ENCODE results near the gene BPGM. TPM values are rescaled to one million over a fixed set of nuclear protein-coding genes. Genes with fewer than 3 reads are reported as not detected.

Gene BPGM
- total and polyA plus RNA-seq, 9 of the 15 experiments (the other 6 are each of a cell fraction or from before 2014, with no cell fraction given): 14.1 to 46.1 (median 21.2) TPM

DNA sequence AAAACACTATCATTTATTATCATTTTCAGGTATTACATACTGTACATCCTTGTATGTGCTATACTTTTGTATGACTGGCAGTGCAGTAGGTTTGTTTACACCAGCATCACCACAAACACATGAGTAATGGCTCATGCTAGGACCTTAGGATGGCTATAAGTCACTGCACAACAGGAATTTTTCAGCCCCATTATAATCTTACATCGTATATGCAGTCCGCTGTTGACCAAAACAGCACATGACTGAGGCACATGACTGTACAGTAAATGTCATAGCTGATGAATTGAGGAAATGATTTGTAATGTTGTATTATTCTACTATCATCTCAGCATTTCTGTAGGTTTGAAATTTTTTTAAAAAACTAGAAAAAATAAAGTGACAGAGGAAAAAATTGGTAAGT is 38.6 kb downstream of the BPGM start:
- intact Hi-C loops (cut with micrococcal nuclease): loop anchor here (5.0 kb wide), 2 partner anchors 67 to 487 kb away; partner anchors contain the start of gene CYREN
- Histone ChIP-seq H2AFZ (ENCODE audit: low read depth, low read length) (no peak overlapping the region), H4K20me1 (replicated peaks; ENCODE audit: control insufficient read depth, insufficient read depth, low read length) (no peaks in the 10 kb centered on the region), H3K9ac (ENCODE audit: insufficient read depth in 1 of 2, low read depth in 2 of 2, low read length in 2 of 2) (no peak overlapping the region), H3K36me3 (ENCODE audit: control insufficient read depth, insufficient read depth, low read length) (no peaks in the 10 kb centered on the region; the same call in 2 of the 3 replicates), H3K27ac (ENCODE audit: extremely low read depth, low read depth, low read length) (no peak overlapping the region), H3K4me2 (ENCODE audit: insufficient read depth, low read length) (no peak overlapping the region), H3K27me3 (ENCODE audit: control insufficient read depth in 2 of 2, insufficient read depth in 2 of 2, low read length in 2 of 2) (peaks cover 16 to 21% of the 10 kb centered on the region in 2 experiments), H3K9me1 (ENCODE audit: control insufficient read depth, insufficient read depth, low read length) (no peaks in the 10 kb centered on the region), H3K9me3 (replicated peaks; ENCODE audit: control insufficient read depth, insufficient read depth, low read depth, low read length) (no peaks in the 10 kb centered on the region), H3K4me3 (no peak overlapping the region), H3K4me1 (replicated peaks in 1 of 2; ENCODE audit: control insufficient read depth in 2 of 2, insufficient read depth in 2 of 2, low read length in 2 of 2) (no peaks in the 10 kb centered on the region), H3K79me2 (ENCODE audit: control insufficient read depth, insufficient read depth, low read length) (no peaks in the 10 kb centered on the region)
- no peak for FAIRE-seq
- DNase-seq (ENCODE audit: extremely low read depth in 1 of 4, low spot score in 3 of 4): no peak
- 11% methylated on average over 2 of the region's 2 CpGs for whole genome bisulfite sequencing (ENCODE audit: insufficient coverage, low coverage, missing lambda C conversion rate)
- in situ Hi-C loops (cut with MboI): no loop called here
- no TSS peak for BruUV-seq (replicated peaks)
- CTCF ChIA-PET (ENCODE audit: low intra/inter-chr PET ratio): no interaction called here
- POLR2A ChIA-PET: interaction anchor here (1.5 to 2.6 kb wide), 2 partner anchors 8 to 11 kb away, joined by 4 to 8 read pairs; no protein-coding TSS in a partner anchor
- TF ChIP-seq RAD51 (IDR thresholded peaks at IDR 0.05; ENCODE audit: borderline replicate concordance, low read depth): 0 out of 2 replicates have a peak, but pooled peaks have one; percentile 8
- TF ChIP-seq ZNF134 (CRISPR knock-in tag; conservative IDR thresholded peaks at IDR 0.05): no peak
- ATAC-seq: no peak

DNA sequence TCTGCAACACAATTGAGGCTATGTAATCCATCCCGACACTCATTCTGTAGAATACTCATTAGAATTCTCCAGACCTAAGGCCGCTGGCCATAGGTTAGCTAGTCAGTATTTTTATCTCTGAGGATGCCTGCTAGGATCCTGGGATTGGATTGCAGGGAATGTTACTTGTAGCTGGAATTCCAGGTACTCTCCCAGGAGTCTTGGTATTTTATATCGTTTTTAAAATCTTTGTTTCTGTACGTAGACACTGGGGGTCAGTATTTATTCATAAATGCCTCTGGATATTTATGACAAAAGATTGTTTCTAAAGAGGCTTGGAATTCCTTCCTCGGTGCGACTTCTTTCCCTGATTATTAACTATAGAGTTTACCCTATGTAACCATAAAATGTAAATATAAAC is 40.1 kb downstream of the BPGM start:
- POLR2A ChIA-PET: interaction anchor here (0.5 to 2.6 kb wide), 3 partner anchors 10 to 737 kb away, joined by 3 to 8 read pairs (median 3); no protein-coding TSS in a partner anchor
- Histone ChIP-seq H3K9me3 (replicated peaks; ENCODE audit: control insufficient read depth, insufficient read depth, low read depth, low read length) (no peaks in the 10 kb centered on the region), H3K79me2 (ENCODE audit: control insufficient read depth, insufficient read depth, low read length) (no peaks in the 10 kb centered on the region), H3K9me1 (ENCODE audit: control insufficient read depth, insufficient read depth, low read length) (no peaks in the 10 kb centered on the region), H3K4me2 (ENCODE audit: insufficient read depth, low read length) (no peak overlapping the region), H3K4me3 (no peak overlapping the region), H3K27ac (ENCODE audit: extremely low read depth, low read depth, low read length) (no peak overlapping the region), H4K20me1 (replicated peaks; ENCODE audit: control insufficient read depth, insufficient read depth, low read length) (no peaks in the 10 kb centered on the region; the same call in 1 of the 2 replicates), H3K9ac (ENCODE audit: insufficient read depth in 1 of 2, low read depth in 2 of 2, low read length in 2 of 2) (no peak overlapping the region), H2AFZ (ENCODE audit: low read depth, low read length) (no peak overlapping the region), H3K4me1 (replicated peaks in 1 of 2; ENCODE audit: control insufficient read depth in 2 of 2, insufficient read depth in 2 of 2, low read length in 2 of 2) (no peaks in the 10 kb centered on the region), H3K27me3 (ENCODE audit: control insufficient read depth in 2 of 2, insufficient read depth in 2 of 2, low read length in 2 of 2) (peaks cover 30 to 31% of the 10 kb centered on the region in 2 experiments), H3K36me3 (ENCODE audit: control insufficient read depth, insufficient read depth, low read length) (no peaks in the 10 kb centered on the region)
- peak; percentile 50 for ATAC-seq
- no TSS peak for BruUV-seq (replicated peaks)
- in situ Hi-C loops (cut with MboI): no loop called here
- DNase-seq (ENCODE audit: extremely low read depth in 1 of 4, low spot score in 3 of 4): no peak
- 3% methylated on average over 6 of the region's 6 CpGs for WGBS (ENCODE audit: insufficient coverage, low coverage, missing lambda C conversion rate)
- FAIRE-seq: no peak
- CTCF ChIA-PET (ENCODE audit: low intra/inter-chr PET ratio): interaction anchor here (0.8 to 2.6 kb wide), 4 partner anchors 53 to 960 kb away, joined by 4 to 10 read pairs (median 4); no protein-coding TSS in a partner anchor
- intact Hi-C loops (cut with micrococcal nuclease): loop anchor here (2.0 to 5.0 kb wide), 3 partner anchors 66 to 486 kb away; partner anchors contain the start of gene CYREN
- TF ChIP-seq, protein P1, sequence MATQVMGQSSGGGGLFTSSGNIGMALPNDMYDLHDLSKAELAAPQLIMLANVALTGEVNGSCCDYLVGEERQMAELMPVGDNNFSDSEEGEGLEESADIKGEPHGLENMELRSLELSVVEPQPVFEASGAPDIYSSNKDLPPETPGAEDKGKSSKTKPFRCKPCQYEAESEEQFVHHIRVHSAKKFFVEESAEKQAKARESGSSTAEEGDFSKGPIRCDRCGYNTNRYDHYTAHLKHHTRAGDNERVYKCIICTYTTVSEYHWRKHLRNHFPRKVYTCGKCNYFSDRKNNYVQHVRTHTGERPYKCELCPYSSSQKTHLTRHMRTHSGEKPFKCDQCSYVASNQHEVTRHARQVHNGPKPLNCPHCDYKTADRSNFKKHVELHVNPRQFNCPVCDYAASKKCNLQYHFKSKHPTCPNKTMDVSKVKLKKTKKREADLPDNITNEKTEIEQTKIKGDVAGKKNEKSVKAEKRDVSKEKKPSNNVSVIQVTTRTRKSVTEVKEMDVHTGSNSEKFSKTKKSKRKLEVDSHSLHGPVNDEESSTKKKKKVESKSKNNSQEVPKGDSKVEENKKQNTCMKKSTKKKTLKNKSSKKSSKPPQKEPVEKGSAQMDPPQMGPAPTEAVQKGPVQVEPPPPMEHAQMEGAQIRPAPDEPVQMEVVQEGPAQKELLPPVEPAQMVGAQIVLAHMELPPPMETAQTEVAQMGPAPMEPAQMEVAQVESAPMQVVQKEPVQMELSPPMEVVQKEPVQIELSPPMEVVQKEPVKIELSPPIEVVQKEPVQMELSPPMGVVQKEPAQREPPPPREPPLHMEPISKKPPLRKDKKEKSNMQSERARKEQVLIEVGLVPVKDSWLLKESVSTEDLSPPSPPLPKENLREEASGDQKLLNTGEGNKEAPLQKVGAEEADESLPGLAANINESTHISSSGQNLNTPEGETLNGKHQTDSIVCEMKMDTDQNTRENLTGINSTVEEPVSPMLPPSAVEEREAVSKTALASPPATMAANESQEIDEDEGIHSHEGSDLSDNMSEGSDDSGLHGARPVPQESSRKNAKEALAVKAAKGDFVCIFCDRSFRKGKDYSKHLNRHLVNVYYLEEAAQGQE (IDR thresholded peaks at IDR 0.05; ENCODE audit: borderline replicate concordance): peak; percentile 46; the same call in 1 of the 2 replicates
- TF ChIP-seq, protein P1 (CRISPR knock-in tag; IDR thresholded peaks at IDR 0.05; ENCODE audit: low read depth): no peak
- TF ChIP-seq GATA2 (CRISPR knock-in tag; IDR thresholded peaks at IDR 0.05): peak; percentile 43
- 0 out of 2 replicates have a peak, but pooled peaks have one; percentile 7 for TF ChIP-seq SMC3 (conservative IDR thresholded peaks at IDR 0.05; ENCODE audit: insufficient read depth, low read depth, low read length)

Data from K562 (cell line).